GM12875 (cell line): Measurements from ENCODE around the gene ELOVL5.

Experiments used
- H3K4me3 ChIP-seq: one replicate; pipeline ENCODE4 v1.5.1; 2011; ENCODE audit warnings: low read depth, low read length, control low read depth
- CTCF ChIP-seq: IDR thresholded peaks from 2 replicates; pipeline ENCODE4 v1.5.1; 2011; ENCODE audit warnings: low read depth, mild to moderate bottlenecking, control low read depth, inconsistent platforms, low read length, moderate library complexity, borderline replicate concordance; ENCODE audit not compliant: insufficient read depth

Gene ELOVL5

GRCh38 chr6:53294611-53295010, 54.1 kb downstream of the ELOVL5 start:
- H3K4me3 ChIP-seq: no peak overlapping the region
- no peak for TF ChIP-seq CTCF

DNA sequence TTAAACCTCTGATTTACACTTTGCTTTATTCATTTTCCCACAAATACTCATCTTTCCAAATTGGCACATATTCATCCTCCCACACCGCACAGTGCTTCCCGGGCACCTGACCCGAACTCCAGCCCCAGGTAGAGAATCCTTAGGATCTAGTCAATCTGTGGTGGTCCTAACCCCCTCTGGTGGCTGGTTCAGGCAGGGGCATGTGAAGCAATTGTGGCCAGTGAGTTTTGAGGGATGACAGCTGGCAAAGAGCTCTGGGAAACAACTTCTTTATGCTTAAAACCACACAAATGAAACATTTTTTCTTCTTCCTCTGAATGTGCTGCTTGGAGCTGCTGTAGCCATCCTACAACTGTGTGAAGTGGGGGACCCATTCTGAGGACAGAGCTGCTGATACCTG, 54.7 kb downstream of the ELOVL5 start:
- no peak overlapping the region for H3K4me3 ChIP-seq
- TF ChIP-seq CTCF: peak; percentile 51; the same call in 1 of the 2 replicates

DNA sequence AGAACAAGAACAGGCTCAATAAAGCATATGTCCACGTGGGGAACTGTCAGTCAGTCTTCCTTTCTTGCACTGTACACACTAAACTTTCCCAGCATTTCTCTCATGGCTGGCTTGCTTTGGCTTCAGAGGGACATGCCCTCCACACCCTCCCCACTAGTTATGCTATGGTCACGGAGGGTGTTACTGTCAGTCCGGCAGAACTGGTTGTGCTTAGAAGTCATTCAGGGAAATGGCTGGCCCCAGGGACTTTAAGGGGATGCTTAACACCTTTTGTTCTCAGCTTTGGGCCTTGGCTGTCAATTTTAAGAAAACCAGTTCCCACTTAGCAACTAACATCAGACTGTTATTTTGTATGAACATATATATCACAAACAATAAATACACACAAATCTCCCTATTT, 55.1 kb downstream of the ELOVL5 start:
- TF ChIP-seq CTCF: no peak
- no peak overlapping the region for H3K4me3 ChIP-seq

DNA sequence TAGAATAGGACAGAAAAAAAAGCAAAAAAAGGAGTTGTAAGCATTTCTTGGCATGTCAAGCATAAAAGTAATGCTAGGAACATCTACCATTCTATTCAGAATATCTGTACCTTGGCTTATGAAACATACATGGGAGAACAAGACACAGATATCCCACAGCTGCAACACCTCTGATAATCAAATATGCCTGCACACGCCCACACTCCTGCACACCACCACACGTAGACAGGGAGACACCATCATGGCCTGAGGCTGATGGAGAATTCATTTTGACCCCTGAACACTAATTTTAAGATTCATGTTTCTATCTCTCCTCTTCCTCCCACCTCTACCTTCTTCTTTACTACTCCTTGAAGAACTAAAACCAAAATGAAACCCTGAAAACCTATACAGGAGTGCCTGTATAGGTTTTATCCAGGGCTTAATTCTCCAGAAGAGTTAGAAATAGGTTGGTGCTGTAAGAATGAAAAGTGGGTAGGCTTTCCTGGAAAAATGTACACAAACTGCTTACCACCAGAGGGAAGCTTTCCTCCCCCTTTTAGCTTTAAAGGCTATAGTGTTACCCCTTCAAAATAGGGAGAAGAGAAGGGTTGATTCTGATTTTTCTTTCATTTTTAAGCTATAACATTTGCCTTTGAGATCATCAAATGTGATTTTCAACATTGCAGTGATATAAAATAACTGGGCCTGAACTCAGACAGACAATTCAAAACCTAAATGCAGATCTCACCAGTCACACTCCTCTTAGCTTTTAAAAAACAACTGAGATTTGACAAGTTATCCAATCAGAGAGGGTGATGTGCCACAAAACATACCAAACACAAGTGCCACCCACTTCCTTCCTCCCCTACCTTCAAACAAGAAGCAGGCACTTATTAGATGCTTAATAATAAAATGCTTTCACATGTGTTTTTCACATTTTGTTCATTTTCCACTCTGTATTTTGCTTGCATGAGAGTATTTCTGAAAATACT, 57.9 kb downstream of the ELOVL5 start:
- H3K4me3 ChIP-seq: no peak overlapping the region
- TF ChIP-seq CTCF: no peak

DNA sequence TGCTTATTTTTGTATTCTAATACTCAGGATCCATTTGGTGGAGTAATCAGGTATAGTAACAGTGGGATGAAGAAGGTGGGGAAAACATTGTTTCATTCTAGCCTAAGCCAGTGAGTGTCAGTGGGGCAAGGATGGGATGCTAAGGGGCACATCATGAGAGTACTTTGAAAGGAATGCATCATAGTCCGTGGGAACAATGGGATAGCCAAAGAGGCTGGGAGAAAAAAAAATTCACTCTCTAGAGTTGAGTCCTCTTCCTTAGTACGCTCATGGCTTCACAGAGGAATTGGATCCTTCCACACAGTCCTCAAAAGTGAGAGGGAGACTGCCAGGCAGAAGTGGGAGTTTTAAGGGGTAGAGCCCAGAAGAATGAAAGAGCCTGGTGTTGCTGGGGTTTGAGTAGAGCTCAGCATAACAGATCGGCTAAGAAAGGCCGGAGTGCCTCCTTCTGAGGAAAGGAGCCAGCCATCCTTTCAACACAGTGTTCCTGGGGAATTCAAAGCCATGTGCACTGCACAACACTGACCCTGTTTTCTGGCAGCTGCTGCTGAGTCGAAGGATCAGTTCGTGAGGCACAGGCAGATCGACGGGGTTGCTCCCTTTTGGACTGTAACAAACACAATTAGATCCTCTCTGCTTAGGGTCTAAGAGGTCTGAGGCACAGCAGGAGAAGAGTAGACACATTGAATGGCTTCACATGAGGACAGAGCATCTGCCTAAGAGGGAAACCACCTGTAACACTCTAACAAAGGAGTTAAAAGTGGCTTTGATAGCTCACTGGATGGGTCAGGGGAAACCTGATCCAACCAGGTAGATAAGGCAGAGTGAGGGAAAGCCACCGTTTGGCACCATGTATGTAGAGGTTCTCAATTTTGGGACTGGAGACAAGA, 61.2 kb downstream of the ELOVL5 start:
- no peak for TF ChIP-seq CTCF
- no peak overlapping the region for H3K4me3 ChIP-seq

DNA sequence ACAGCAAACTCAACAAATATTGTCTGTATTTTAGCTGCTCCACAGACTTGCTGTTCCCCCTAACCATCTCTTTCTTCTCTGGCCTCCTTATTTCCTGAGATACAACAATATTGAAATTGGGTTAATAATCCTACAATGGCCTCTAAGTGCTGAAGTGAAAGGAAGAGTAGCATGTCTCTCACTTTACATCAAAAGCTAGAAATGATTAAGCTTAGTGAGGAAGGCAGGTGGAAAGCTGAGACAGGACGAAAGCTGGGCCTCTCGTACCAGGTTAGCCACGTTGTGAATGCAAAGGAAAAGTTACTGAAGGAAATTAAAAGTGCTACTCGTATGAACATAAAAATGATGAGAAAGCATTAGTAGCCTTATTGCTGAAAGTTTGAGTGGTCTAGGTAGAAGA, 63.8 kb downstream of the ELOVL5 start:
- TF ChIP-seq CTCF: no peak
- H3K4me3 ChIP-seq: no peak overlapping the region
